HCT116 (cell line): ENCODE results near the gene ZBTB20.

Experiments used
- CTCF ChIP-seq, 3 experiments: fragments of 200-600 bp in 1 of 3; sonication (generic) in 1 of 3; IDR thresholded peaks in 2 of 3; conservative IDR thresholded peaks in 1 of 3; 2 replicates each; pipeline ENCODE4 v1.5.1; 2012 to 2017; ENCODE audit warnings: low read depth in 2 of 3, low read length in 2 of 3, antibody characterized with exemption in 1 of 3, borderline replicate concordance in 1 of 3, control low read depth in 1 of 3, mild to moderate bottlenecking in 1 of 3, mixed read lengths in 1 of 3, mixed run types in 1 of 3, moderate library complexity in 1 of 3; ENCODE audit not compliant: insufficient read depth in 1 of 3
- EGR1 ChIP-seq: IDR thresholded peaks from 2 replicates; pipeline ENCODE4 v1.6.1; 2012; ENCODE audit warnings: low read depth
- POLR2A ChIP-seq: IDR thresholded peaks from 2 replicates; pipeline ENCODE4 v1.7.0; 2011; ENCODE audit warnings: borderline replicate concordance; ENCODE audit not compliant: insufficient read depth, insufficient read length; ENCODE audit errors: extremely low read depth
- SP1 ChIP-seq: IDR thresholded peaks from 2 replicates; pipeline ENCODE4 v1.6.1; 2012; ENCODE audit warnings: low read depth

GRCh38 chr3:114362815-114363214 is 784.3 kb downstream of the ZBTB20 start:
- TF ChIP-seq EGR1, result no peak
- TF ChIP-seq SP1, result no peak
- TF ChIP-seq CTCF (IDR thresholded peaks at IDR 0.05 in 2 of 3, conservative IDR thresholded peaks at IDR 0.05 in 1 of 3; ENCODE audit: borderline replicate concordance in 1 of 3, insufficient read depth in 1 of 3, low read depth in 2 of 3, low read length in 2 of 3), result peak; percentile 41 to 59 (median 43); a peak in 5 of 6 replicates
- no peak for TF ChIP-seq POLR2A
